Endodermal cell (in vitro differentiated cells): ENCODE data around the gene ANKRD12. TPM values are rescaled to one million over a fixed set of nuclear protein-coding genes. Genes with fewer than 3 reads are reported as not detected.

Experiments
- DNase-seq: peaks from one replicate; pipeline ENCODE4 v3.0.0-alpha.2; 2017
- H3K27ac ChIP-seq: 2 replicates; pipeline ENCODE4 v1.5.1; 2013; ENCODE audit warnings: mild to moderate bottlenecking, low read depth, low read length, moderate library complexity
- H3K27me3 ChIP-seq: 2 replicates; pipeline ENCODE4 v1.6.1; 2013; ENCODE audit warnings: mild to moderate bottlenecking, low read length, moderate library complexity; ENCODE audit not compliant: insufficient read depth, control insufficient read depth, poor library complexity, severe bottlenecking
- H3K36me3 ChIP-seq: 2 replicates; pipeline ENCODE4 v1.7.0; 2013; ENCODE audit warnings: mild to moderate bottlenecking, low read length, moderate library complexity; ENCODE audit not compliant: control insufficient read depth, insufficient read depth
- H3K4me1 ChIP-seq: one replicate; pipeline ENCODE4 v1.7.0; 2013; ENCODE audit warnings: low read length; ENCODE audit not compliant: control insufficient read depth, insufficient read depth
- H3K4me3 ChIP-seq: 2 replicates; pipeline ENCODE4 v1.5.1; 2013; ENCODE audit warnings: mild to moderate bottlenecking, low read length, moderate library complexity
- H3K9ac ChIP-seq: 2 replicates; pipeline ENCODE4 v1.6.1; 2013; ENCODE audit warnings: mild to moderate bottlenecking, low read length, moderate library complexity; ENCODE audit not compliant: poor library complexity, severe bottlenecking; ENCODE audit errors: extremely low read depth
- H3K9me3 ChIP-seq: 2 replicates; pipeline ENCODE4 v1.6.1; 2013; ENCODE audit warnings: mild to moderate bottlenecking, low read length, moderate library complexity; ENCODE audit not compliant: control insufficient read depth
- H3K27ac Mint-ChIP-seq: 2 replicates; pipeline ENCODE4 v1.8.0; 2020; ENCODE audit warnings: mixed read lengths
- H3K27me3 Mint-ChIP-seq: 2 replicates; pipeline ENCODE4 v1.8.0; 2021; ENCODE audit warnings: mild to moderate bottlenecking, mixed read lengths; ENCODE audit not compliant: insufficient read depth
- H3K36me3 Mint-ChIP-seq: 2 replicates; pipeline ENCODE4 v1.8.0; 2020; ENCODE audit warnings: low read depth, mixed read lengths
- H3K4me1 Mint-ChIP-seq: 2 replicates; pipeline ENCODE4 v1.8.0; 2020; ENCODE audit warnings: mixed read lengths
- H3K4me3 Mint-ChIP-seq: 2 replicates; pipeline ENCODE4 v1.8.0; 2020; ENCODE audit warnings: mild to moderate bottlenecking, moderate library complexity, mixed read lengths
- H3K9me3 Mint-ChIP-seq: 2 replicates; pipeline ENCODE4 v1.8.0; 2020; ENCODE audit warnings: mild to moderate bottlenecking, mixed read lengths
- CTCF ChIP-seq: fragments of 200-600 bp; sonication (generic); conservative IDR thresholded peaks from 2 replicates; pipeline ENCODE4 v1.5.0; 2021; ENCODE audit warnings: antibody characterized with exemption, mild to moderate bottlenecking
- WGBS, 2 experiments: methylation state at CpG; one replicate each; pipeline versions ENCODE4 v1.1.5 to v1.1.7; 2013; ENCODE audit warnings: missing lambda C conversion rate in 2 of 2, mixed read lengths in 1 of 2; ENCODE audit not compliant: insufficient coverage in 1 of 2, insufficient read length in 1 of 2; 5-methylcytosine and 5-hydroxymethylcytosine counted together
- total RNA-seq, 2 donors: library from RNA; stranded (reverse); fragmentation: NEBNext Ultra II Directional in 1 of 2; extraction: Animal tissue kit (Norgen Biotek cat#: 25700) in 1 of 2; gene quantifications; 2 replicates in 1 of 2; 3 replicates in 1 of 2; pipeline ENCODE4 v1.2.1, GENCODE V29; 2021

Gene ANKRD12
- total RNA-seq, 2 donors from 2014 or later: 36.0 to 41.6 TPM

GRCh38 chr18:9153256-9153655, 16.7 kb downstream of the ANKRD12 start:
- WGBS, 2 experiments: no CpG with 5 or more reads among the region's 1 CpG
- Mint-ChIP-seq H3K4me1 (peaks cover 12% of the 10 kb centered on the region), H3K4me3 (no peak overlapping the region), H3K36me3 (no peaks in the 10 kb centered on the region), H3K27me3 (no peaks in the 10 kb centered on the region), H3K27ac (no peak overlapping the region), H3K9me3 (no peaks in the 10 kb centered on the region)
- no peak for TF ChIP-seq CTCF
- H3K4me3 ChIP-seq: no peak overlapping the region
- H3K27ac ChIP-seq: no peak overlapping the region
- no peak overlapping the region for H3K9ac ChIP-seq
- no peak for DNase-seq
- no peaks in the 10 kb centered on the region for H3K36me3 ChIP-seq
- H3K27me3 ChIP-seq: no peaks in the 10 kb centered on the region
- H3K4me1 ChIP-seq: no peaks in the 10 kb centered on the region
- H3K9me3 ChIP-seq: no peaks in the 10 kb centered on the region

- Mint-ChIP-seq H3K9me3 (no peaks in the 10 kb centered on the region), H3K4me1 (peaks cover 12% of the 10 kb centered on the region), H3K27ac (no peak overlapping the region), H3K4me3 (no peak overlapping the region), H3K27me3 (no peaks in the 10 kb centered on the region), H3K36me3 (peaks cover 4% of the 10 kb centered on the region)
- Histone ChIP-seq H3K27ac (no peak overlapping the region), H3K36me3 (no peaks in the 10 kb centered on the region), H3K4me3 (no peak overlapping the region), H3K4me1 (no peaks in the 10 kb centered on the region), H3K9me3 (no peaks in the 10 kb centered on the region), H3K9ac (no peak overlapping the region), H3K27me3 (no peaks in the 10 kb centered on the region)
- TF ChIP-seq CTCF: no peak
- WGBS, 2 experiments: 89 to 98% methylated on average over 1 to 4 of the region's 4 CpGs
- DNase-seq: no peak
These were observed 20.1 kb downstream of the ANKRD12 start for GRCh38 chr18:9156604-9157249.

- Mint-ChIP-seq H3K27ac (no peak overlapping the region), H3K4me1 (peaks cover 12% of the 10 kb centered on the region), H3K36me3 (peaks cover 14% of the 10 kb centered on the region), H3K27me3 (no peaks in the 10 kb centered on the region), H3K4me3 (no peak overlapping the region), H3K9me3 (peaks cover 10% of the 10 kb centered on the region)
- Histone ChIP-seq H3K4me3 (no peak overlapping the region), H3K27ac (no peak overlapping the region), H3K36me3 (no peaks in the 10 kb centered on the region), H3K9me3 (peaks cover 7% of the 10 kb centered on the region), H3K4me1 (no peaks in the 10 kb centered on the region), H3K9ac (no peak overlapping the region), H3K27me3 (no peaks in the 10 kb centered on the region)
- 79 to 81% methylated on average over 2 of the region's 2 CpGs for WGBS, 2 experiments
- no peak for DNase-seq
- no peak for TF ChIP-seq CTCF
These were observed 21.2 kb downstream of the ANKRD12 start for GRCh38 chr18:9157806-9158205.
